ENCODE results near the gene CCNI.

GRCh38 chr4:77040270-77040669 is 35.5 kb downstream of the CCNI start:
- TF ChIP-seq EZH2 (IDR thresholded peaks at IDR 0.05; ENCODE audit: insufficient read depth, poor library complexity, severe bottlenecking) = no peak
- no peak for TF ChIP-seq EZH2phosphoT487 (IDR thresholded peaks at IDR 0.05; ENCODE audit: insufficient read depth, low read depth)
